Stomach (tissue), 9 donors: ENCODE results near the gene AGAP3. TPM values are rescaled to one million over a fixed set of nuclear protein-coding genes. Genes with fewer than 3 reads are reported as not detected.

Experiments
- DNase-seq, 2 donors: peaks; one replicate each; pipeline versions ENCODE4 v3.0.0 to v3.0.0-alpha.2; 2013 to 2019
- H3K27ac ChIP-seq, 5 donors: fragments of 200-600 bp in 4 of 5; sonication (generic) in 4 of 5; one replicate each; pipeline ENCODE4 v1.5.1; 2013 to 2019; ENCODE audit warnings: mild to moderate bottlenecking in 1 of 5, moderate library complexity in 1 of 5
- H3K27me3 ChIP-seq, 3 donors: fragments of 200-600 bp; sonication (generic); one replicate each; pipeline ENCODE4 v1.5.1; 2017 to 2019; ENCODE audit warnings: mixed run types in 1 of 3
- H3K36me3 ChIP-seq, 4 donors: fragments of 200-600 bp; sonication (generic); 1 replicate in 3 of 4; 2 replicates in 1 of 4; pipeline ENCODE4 v1.5.1; 2016 to 2019
- H3K4me1 ChIP-seq, 4 donors: fragments of 200-600 bp; sonication (generic); one replicate each; pipeline ENCODE4 v1.5.1; 2016 to 2019
- H3K4me3 ChIP-seq, 4 donors: fragments of 200-600 bp; sonication (generic) in 3 of 4; one replicate each; pipeline ENCODE4 v1.5.1; 2016 to 2019; ENCODE audit warnings: mild to moderate bottlenecking in 1 of 4
- H3K9me3 ChIP-seq, 4 donors: fragments of 200-600 bp; sonication (generic); one replicate each; pipeline ENCODE4 v1.5.1; 2016 to 2019
- CTCF ChIP-seq, 7 experiments: fragments of 450-650 bp in 4 of 7; fragments of 200-600 bp in 3 of 7; sonication (generic) in 3 of 7; IDR thresholded peaks; one replicate each; pipeline ENCODE4 v1.5.1; 2016 to 2019; ENCODE audit warnings: antibody characterized with exemption in 7 of 7, control low read depth in 2 of 7, mild to moderate bottlenecking in 1 of 7
- EP300 ChIP-seq: sonication (generic); formaldehyde crosslinking; IDR thresholded peaks from one replicate; pipeline ENCODE4 v1.6.1; 2017; ENCODE audit warnings: antibody characterized with exemption
- POLR2A ChIP-seq, 4 donors: fragments of 450-650 bp; IDR thresholded peaks; one replicate each; pipeline ENCODE4 v1.6.1; 2016; ENCODE audit warnings: antibody characterized with exemption in 4 of 4, control low read depth in 2 of 4, mild to moderate bottlenecking in 1 of 4, moderate library complexity in 1 of 4
- POLR2AphosphoS5 ChIP-seq, 3 donors: sonication (generic); formaldehyde crosslinking; IDR thresholded peaks; one replicate each; pipeline ENCODE4 v1.6.1; 2016; ENCODE audit warnings: antibody characterized with exemption in 3 of 3
- WGBS, 5 donors: extraction: QIAGEN DNeasy Blood & Tissue Kit in 3 of 5; methylation state at CpG; one replicate each; pipeline versions ENCODE4 v1.1.5 to v1.1.7; 2013 to 2018; 5-methylcytosine and 5-hydroxymethylcytosine counted together
- intact Hi-C: fragments of 100-400 bp; cut with DNase I; formaldehyde crosslinking; loops from one replicate; pipeline ENCODE4 v1.15.1; 2023; ENCODE audit warnings: low total_unique reads
- polyA plus RNA-seq, 3 donors: library from polyadenylated mRNA; stranded (reverse); fragments of 200-250 nt; gene quantifications; one replicate each; pipeline ENCODE4 v1.2.3, GENCODE V29; 2013
- total RNA-seq, 5 donors: library from RNA; depleted of rRNA; stranded (reverse); fragments of >200 nt; gene quantifications; one replicate each; pipeline versions ENCODE4 v1.1.0 to v1.2.3, GENCODE V29; 2014 to 2016
- donor health status: healthy with polysubstance abuse.
- donor health status: Bipolar disorder and iron deficiency.
- donor health status: healthy.

Gene AGAP3
- total and polyA plus RNA-seq, 8 donors = 32.5 to 342 (median 53.3) TPM

DNA sequence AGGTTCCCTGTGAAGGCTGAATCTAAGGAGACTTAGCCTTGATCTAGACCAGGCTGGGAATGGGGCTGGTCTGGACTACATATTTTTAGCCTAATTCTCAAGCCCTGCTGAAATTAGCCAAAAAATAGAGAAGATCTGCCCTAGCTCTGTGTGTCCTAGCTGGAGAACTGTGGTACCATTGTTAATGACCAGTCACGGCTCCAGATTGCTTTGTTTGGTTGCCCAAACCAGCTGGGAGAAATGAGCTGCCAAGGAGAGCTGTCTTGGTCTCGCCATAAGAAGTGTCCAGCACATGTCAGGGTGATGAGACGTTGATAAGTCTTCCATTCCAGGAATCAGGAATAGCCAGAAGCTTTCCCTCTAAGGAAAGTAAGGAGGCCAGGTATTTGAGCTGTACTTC, 60.5 kb downstream of the AGAP3 start:
- Histone ChIP-seq H3K27me3 (peaks cover 0 to 26% (median 5%) of the 10 kb centered on the region in 3 donors), H3K4me1 (peaks cover 0 to 10% (median 1%) of the 10 kb centered on the region in 4 donors), H3K4me3 (no peak overlapping the region), H3K9me3 (no peaks in the 10 kb centered on the region), H3K27ac (no peak overlapping the region), H3K36me3 (peaks cover 17 to 36% (median 35%) of the 10 kb centered on the region in 4 donors)
- 58 to 68% (median 61%) methylated on average over 3 of the region's 3 CpGs for WGBS, 5 donors
- intact Hi-C loops = no loop called here
- TF ChIP-seq EP300 (no peak), CTCF (IDR thresholded peaks at IDR 0.05) (no peak)
- DNase-seq = peak in 1 of 2 donors; percentile 10

- no peak overlapping the region for H3K4me3 ChIP-seq
- whole genome bisulfite sequencing, 5 donors = 50 to 64% (median 55%) methylated on average over 22 of the region's 22 CpGs
- H3K9me3 ChIP-seq = no peaks in the 10 kb centered on the region
- peak; percentile 3 to 18 for DNase-seq
- peaks cover 8 to 18% (median 16%) of the 10 kb centered on the region in 4 donors for H3K36me3 ChIP-seq
- peaks cover 0 to 44% (median 6%) of the 10 kb centered on the region in 3 donors for H3K27me3 ChIP-seq
- peaks cover 0 to 3% (median 0%) of the 10 kb centered on the region in 4 donors for H3K4me1 ChIP-seq
- TF ChIP-seq POLR2A (IDR thresholded peaks at IDR 0.05) = no peak
- no peak for TF ChIP-seq EP300
- TF ChIP-seq CTCF (IDR thresholded peaks at IDR 0.05) = no peak
- TF ChIP-seq POLR2AphosphoS5 (IDR thresholded peaks at IDR 0.05) = no peak
- H3K27ac ChIP-seq = no peak overlapping the region
- intact Hi-C loops = no loop called here
Measured at GRCh38 chr7:151148319-151149259, 62.3 kb downstream of the AGAP3 start.

GRCh38 chr7:151150388-151150787, 64.1 kb downstream of the AGAP3 start:
- Histone ChIP-seq H3K36me3 (peaks cover 0 to under 1% (median 0%) of the 10 kb centered on the region in 4 donors), H3K27me3 (peaks cover 0 to 58% (median 10%) of the 10 kb centered on the region in 3 donors), H3K9me3 (no peaks in the 10 kb centered on the region), H3K4me3 (no peak overlapping the region), H3K4me1 (peaks cover 0 to 3% (median 0%) of the 10 kb centered on the region in 4 donors), H3K27ac (no peak overlapping the region)
- WGBS, 5 donors = 34 to 49% (median 43%) methylated on average over 3 of the region's 3 CpGs
- intact Hi-C loops = no loop called here
- DNase-seq = peak; percentile 22 to 26
- TF ChIP-seq CTCF (IDR thresholded peaks at IDR 0.05) (no peak), POLR2A (IDR thresholded peaks at IDR 0.05) (no peak), EP300 (no peak)

DNA sequence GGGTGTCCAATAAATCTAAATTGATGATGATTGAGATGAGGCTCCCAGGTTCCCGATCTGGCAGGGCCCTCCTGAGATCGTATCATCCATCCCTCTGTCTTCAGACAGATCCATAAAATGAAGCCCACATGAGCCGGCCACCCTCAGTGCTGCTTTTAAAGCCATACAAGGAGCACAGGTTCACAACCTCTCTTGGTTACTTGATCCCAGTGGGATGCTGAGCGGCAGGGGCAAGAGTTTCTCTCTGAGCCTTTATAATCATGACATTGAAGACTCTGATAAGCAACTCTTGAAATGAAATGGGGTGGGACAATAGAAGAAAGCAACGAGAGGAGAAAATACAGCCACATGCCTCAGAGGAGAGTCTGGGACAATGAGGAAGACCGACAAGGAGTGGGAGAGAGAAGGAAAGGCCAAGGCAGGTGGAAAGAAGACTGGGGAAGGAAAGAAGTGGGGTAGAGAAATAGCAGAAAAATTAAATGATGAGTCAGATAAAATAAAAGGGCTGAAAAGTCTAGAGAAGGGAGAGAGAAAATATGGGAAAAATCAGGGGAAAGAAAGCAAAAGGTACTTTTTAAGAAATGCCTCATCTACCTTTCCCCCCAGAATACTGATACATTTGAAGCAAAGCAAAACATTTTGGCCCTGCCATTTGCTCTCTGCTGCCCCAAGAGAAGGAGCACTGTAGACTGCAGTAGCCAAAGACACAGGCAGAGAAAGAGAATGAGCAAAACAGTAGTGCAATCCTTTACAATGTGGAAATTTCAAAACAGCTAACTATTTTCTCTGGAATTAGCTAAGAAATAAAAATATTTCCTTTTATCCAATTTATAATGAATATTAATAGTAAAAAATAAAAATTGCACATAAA, 66.6 kb downstream of the AGAP3 start:
- DNase-seq = peak in 1 of 2 donors; percentile 19
- WGBS, 5 donors = 54 to 69% (median 55%) methylated on average over 6 of the region's 6 CpGs
- peaks cover 0 to 80% (median 14%) of the 10 kb centered on the region in 3 donors for H3K27me3 ChIP-seq
- H3K4me3 ChIP-seq = no peak overlapping the region
- H3K9me3 ChIP-seq = no peaks in the 10 kb centered on the region
- intact Hi-C loops = no loop called here
- no peaks in the 10 kb centered on the region for H3K36me3 ChIP-seq
- no peak for TF ChIP-seq POLR2A (IDR thresholded peaks at IDR 0.05)
- no peak for TF ChIP-seq EP300
- TF ChIP-seq CTCF (IDR thresholded peaks at IDR 0.05) = no peak
- no peak for TF ChIP-seq POLR2AphosphoS5 (IDR thresholded peaks at IDR 0.05)
- H3K4me1 ChIP-seq = peaks cover 0 to 3% (median 0%) of the 10 kb centered on the region in 4 donors
- H3K27ac ChIP-seq = no peak overlapping the region
